ENCODE measurements around the gene TMEM208.

Gene TMEM208

GRCh38 chr16:67191995-67192681, 34.8 kb upstream of the TMEM208 start, which contains the start of gene E2F4:
E2F4 (plus strand) TSS chr16:67192155; CDS start chr16:67192228, 73 bp downstream.
- DNase-seq: peak; percentile 96 to 98 (median 98)

GRCh38 chr16:67192781-67193361, 34.1 kb upstream of the TMEM208 start:
- no peak for DNase-seq

GRCh38 chr16:67193536-67193935, 33.4 kb upstream of the TMEM208 start:
- no peak for DNase-seq

- DNase-seq: no peak
Observed at GRCh38 chr16:67194260-67194659, 32.7 kb upstream of the TMEM208 start.

GRCh38 chr16:67195676-67196075, 31.3 kb upstream of the TMEM208 start:
- no peak for DNase-seq

GRCh38 chr16:67196881-67197280, 30.0 kb upstream of the TMEM208 start:
- DNase-seq: no peak

- no peak for DNase-seq
Observed at GRCh38 chr16:67197704-67198103, 29.2 kb upstream of the TMEM208 start.

GRCh38 chr16:67198238-67198734, 28.6 kb upstream of the TMEM208 start:
- DNase-seq: peak; percentile 60 to 81 (median 74)

GRCh38 chr16:67199011-67199807, 27.7 kb upstream of the TMEM208 start, which contains the start of gene ELMO3:
ELMO3 (plus strand) TSS chr16:67199131; CDS start chr16:67199327, 196 bp downstream.
- DNase-seq: peak in 2 of 4 experiments; percentile 17 to 35

- DNase-seq: no peak
Observed at GRCh38 chr16:67199808-67200198, 27.1 kb upstream of the TMEM208 start.

GRCh38 chr16:67200491-67200890, 26.4 kb upstream of the TMEM208 start:
- no peak for DNase-seq

- no peak for DNase-seq
Observed at GRCh38 chr16:67201411-67202345, 25.3 kb upstream of the TMEM208 start.

- DNase-seq: no peak
Observed at GRCh38 chr16:67202426-67202825, 24.5 kb upstream of the TMEM208 start.

GRCh38 chr16:67202956-67203493, 23.9 kb upstream of the TMEM208 start:
- DNase-seq: no peak

GRCh38 chr16:67204076-67204475, 22.9 kb upstream of the TMEM208 start:
- no peak for DNase-seq

- no peak for DNase-seq
Observed at GRCh38 chr16:67206129-67206837, 20.6 kb upstream of the TMEM208 start.

GRCh38 chr16:67206838-67207248, 20.1 kb upstream of the TMEM208 start:
- no peak for DNase-seq

GRCh38 chr16:67207249-67208091, 19.5 kb upstream of the TMEM208 start:
- DNase-seq: no peak

- no peak for DNase-seq
Observed at GRCh38 chr16:67208154-67208896, 18.6 kb upstream of the TMEM208 start.
